ENCODE data around the gene FHIT.

The FHIT gene

DNA sequence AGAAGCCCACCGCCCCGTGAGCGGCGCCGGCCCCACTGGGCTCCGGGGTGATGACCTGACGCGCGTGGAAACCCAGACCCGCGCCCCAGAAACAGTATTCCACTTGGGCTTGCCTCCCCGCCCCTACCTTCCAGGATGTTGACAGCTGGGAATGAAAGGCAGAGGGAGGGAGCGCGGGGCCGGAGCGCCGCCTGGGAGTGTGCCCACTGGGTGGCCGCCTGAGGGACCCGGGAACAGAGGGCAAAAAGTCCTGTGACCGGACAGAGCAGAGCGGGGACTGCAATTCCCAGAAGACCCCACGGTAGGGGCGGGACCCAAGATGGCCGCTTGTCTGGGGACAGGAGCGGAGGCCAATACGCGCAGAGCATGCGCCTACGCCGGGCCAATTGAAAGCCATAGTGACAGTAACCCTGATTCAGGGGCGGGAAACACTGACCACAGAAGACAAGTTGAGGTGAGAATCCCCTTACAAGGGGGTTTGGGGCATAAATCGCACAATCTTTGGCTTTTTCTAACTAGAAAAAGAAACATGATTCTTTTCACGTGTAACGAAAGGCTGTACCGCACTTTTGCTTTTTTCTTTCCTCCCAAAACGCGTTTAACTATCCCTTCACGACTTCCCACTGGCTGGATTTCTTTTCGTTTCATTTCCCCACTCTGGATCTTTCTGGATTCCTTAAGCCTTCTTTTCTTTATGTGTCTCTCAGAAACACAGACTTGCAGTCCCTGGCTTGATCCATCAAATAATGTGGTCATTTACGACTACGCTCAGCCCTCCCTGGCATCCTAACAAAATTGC lies at the start of gene FHIT:
TSS of gene FHIT (minus strand) at position 279 of the 799 bp plus-strand sequence.
- peak; percentile 53 for DNase-seq

DNA sequence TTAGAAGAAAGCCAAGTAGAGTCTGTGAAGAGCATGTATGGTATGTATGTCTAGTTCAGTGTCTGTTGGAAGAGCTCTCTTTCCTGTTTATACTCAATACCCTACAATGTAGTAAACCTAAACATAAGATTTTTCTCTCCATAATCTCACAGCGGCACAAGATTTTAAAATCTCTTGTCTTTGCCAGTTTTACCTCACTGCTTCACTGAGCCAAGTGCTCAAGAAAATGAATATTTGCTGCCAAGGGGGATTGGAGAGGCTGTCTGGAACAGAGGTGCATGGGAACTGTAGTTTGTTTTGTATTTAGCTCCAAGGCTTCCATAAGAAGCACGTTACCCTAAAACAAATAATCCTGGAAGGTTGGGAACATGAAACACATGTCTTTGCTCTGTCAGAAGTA lies 49.5 kb upstream of the FHIT start:
- no peak for DNase-seq

DNA sequence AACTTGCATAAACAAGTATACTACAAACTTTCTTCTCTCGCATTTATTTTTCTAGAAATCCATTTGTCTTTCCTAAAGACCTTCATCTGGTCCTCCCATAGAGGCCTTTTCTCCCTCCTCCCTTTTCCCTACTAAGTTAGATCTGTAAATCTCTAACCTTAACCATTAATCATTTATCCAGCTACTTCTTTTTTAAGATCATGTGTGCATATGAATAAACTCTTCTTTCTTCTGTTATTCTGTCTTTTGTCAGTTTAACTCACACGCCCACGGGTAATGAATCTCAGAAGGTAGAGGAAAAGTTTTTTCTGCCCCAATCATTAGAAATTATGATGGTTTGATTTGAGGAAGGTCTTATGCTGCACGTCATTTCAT lies 48.7 kb upstream of the FHIT start:
- DNase-seq = no peak

DNA sequence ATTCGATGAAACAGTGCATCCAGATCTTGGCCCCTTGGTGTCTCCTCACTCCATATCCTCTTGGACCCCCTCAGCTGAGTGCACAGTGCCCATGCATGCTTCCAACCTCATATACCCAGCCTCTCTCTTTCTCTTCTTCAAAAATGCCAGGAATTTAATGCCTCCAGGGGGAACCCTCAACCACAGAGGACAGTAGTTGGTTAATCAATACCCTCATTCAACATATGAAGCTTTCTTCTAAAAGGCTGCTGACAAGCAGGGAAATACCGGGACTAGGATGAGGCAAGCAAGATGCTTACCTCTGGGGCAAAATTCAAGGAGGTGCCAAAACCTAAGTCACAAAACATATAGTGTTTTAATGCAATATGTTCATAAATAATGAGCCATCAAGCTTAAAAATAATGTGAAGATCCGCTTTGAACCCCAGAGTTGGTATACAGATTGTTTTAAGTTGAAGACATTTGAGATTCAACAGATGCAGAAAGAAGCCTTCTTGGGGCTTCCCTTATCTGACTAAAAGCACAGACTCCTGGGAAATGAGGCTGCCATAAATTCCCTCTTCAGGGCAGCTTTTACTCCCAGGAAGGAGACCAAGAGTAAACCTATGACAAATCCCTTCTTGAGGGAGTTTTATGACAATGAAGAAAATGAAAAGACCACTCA lies 48.2 kb upstream of the FHIT start:
- no peak for DNase-seq

DNA sequence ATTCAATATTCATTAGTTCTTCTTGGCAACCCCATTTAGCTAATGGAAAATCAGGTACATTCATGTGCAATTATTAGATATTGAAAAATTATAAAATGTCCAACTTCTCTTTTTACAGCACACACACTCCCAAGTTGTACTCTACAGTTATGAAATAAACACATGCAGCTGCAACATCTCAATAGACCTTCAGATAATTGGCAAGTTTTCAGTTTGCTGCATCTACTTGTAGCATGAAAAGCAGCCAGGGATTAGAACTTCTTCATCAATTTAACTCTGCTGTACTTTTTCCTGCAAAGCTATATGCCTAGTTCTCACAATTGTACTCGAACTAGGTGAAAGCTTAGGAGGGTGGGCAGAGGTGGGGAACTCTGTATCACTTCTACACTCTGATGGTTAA lies 46.6 kb upstream of the FHIT start:
- no peak for DNase-seq

DNA sequence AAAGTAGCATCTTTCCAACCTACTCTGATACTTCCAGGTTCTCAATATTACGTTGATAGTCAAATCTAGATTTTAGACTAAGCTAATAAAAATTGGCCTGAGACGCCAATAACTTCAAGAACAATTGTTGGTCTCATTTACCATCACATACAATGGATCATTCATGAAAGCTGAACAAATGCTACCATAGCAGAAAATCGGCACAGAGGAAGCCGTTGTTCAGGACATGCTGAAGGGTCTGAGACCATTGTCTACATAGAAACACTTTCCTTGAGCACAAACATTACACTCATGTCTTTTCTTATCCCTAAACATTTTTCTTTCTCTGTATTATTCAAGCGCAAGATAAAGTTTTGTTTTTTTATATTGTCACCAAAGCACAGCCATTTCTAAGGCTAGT lies 37.2 kb upstream of the FHIT start:
- no peak for DNase-seq

DNA sequence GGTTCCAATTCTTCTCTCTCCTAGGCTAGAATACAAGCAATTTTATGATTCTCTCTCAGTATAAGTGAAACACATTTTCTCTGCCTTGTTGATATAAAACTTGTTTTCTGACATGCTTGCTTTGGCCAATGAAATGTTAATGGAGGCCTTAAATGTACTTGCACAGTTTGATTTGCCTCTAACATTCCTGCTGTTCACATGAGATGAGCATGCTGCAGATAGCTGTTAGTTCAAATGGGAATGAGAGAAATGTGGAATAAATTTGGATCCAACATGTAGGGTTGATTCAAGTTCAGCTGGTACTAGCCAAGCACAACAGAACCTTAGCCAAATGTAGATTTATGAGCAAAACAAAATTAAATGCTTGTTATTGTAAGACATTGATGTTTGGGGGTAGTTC lies 32.6 kb upstream of the FHIT start:
- no peak for DNase-seq

DNA sequence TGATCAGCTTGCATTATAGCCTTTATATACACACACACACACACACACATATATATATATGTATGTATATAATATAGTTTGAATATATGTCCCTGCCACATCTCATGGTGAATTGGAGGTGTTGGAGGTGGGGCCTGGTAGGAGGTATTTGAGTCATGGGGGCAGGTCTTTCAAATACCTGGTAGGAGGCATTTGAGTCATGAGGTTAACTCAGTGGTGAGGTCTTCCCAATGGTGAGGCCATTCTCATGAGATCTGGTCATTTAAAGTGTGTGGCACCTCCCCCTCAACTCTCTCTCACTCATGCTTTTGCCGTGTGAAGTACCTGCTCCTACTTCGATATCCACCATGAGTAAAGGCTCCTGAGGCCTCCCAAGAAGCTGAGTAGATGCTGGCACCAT lies 27.5 kb upstream of the FHIT start:
- no peak for DNase-seq

DNA sequence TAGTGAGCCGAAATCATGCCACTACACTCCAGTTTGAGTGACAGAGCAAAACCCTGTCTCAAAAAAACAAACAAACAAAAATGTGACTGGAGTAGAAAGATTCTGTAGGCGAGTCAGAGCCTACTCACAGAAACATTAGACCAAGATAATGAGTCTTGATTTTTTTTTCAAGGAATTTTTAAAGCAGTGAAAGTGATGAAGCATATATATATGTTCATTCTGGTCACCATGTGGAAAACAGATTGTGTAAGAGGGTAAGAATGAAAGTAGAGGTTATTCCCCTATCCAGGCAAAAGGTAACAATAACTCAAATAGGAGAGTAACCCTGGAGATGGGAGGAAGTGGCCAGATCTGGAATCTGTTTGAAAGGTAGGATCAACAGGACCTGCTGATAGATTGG lies 26.2 kb upstream of the FHIT start:
- DNase-seq = no peak

DNA sequence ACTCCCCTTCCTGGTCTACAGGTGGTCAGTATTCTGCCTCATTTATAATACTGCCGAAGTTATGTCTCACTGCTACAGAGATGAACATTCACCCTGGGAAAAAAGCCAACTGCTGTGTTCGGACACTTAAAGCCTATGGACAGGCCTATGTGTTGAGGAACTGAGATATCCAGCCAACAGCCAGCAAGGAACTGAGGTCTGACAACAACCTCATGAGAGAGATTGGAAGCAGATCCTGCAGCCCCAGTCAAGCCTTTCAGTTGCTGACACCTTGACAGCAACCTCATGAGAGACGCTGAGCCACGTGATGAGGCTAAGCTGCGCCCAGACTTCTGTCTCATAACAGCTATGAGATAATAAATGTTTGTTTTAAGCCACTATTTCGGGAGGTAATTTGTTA lies 18.2 kb upstream of the FHIT start:
- DNase-seq = no peak

DNA sequence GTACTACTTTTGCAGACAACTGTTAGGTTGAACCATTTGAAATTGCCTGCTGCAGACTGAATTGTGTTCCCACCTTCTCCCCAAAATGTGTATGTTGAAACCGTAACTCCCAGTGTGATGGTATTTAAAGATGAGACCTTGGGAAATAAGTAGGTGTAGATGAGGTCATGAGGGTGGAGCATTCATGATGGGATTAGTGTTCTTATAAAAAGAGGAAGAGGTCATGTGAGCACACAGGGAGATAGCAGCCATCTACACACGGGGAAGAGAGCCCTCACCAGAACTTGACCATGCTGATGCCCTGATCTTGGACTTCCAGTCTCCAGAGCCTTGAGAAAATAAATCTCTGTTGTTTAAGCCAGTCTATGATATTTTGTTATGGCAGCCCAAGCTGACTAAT lies 17.4 kb upstream of the FHIT start:
- no peak for DNase-seq

DNA sequence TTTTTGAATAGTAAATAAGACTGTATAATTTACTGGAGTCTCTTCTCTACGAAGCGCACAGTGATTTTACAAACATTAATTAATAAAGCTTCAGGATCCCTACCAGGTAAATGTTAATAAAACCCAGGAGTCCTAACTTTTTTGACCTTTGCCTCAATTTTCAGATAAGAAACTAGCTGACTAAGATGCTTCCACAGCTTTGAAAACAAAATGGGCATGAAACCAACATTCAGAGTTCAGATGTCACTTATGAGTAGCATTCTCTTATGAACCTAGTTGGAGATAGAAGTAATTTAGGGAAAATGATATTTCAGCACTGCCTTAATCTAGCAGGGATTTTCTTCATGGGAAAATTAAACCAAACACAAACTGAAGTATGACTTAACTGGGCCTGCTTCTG lies 13.0 kb upstream of the FHIT start:
- no peak for DNase-seq

DNA sequence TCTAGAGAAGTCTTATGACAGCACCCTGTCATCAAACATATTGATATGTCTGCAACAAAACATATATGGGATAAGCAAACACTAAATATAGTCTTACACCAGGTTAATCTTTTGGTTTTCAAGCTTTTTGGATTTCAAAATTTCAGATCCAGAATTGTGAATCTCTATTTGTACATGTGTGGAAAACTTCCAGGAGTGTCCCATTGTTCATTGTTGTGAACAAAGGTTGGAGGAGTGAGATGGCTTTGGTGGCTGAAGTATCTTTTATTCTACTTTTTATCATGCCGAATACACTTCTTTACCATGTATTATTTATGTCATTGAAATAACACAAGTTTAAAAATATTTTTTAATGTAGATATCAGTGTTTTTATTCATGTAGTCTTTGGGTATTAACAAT lies 5.9 kb upstream of the FHIT start:
- no peak for DNase-seq

DNA sequence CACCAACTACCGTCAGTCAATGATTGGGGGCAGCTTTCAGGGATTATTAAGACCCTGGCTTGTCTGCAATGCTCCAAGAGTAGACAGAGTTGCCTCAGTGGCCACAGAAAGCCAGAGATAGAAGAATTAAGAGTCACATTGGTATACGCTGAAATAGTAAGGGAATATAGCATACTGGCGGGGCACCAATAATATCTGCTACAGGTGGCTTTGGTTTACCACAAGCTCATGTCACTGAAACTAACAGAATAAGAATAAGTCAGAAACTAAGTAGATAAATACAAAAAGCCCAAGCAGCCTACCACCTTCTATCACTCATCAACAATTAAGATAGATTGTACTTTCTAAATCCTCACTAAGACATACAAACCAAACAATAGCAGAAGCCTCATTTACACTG lies 2.5 kb upstream of the FHIT start:
- no peak for DNase-seq

DNA sequence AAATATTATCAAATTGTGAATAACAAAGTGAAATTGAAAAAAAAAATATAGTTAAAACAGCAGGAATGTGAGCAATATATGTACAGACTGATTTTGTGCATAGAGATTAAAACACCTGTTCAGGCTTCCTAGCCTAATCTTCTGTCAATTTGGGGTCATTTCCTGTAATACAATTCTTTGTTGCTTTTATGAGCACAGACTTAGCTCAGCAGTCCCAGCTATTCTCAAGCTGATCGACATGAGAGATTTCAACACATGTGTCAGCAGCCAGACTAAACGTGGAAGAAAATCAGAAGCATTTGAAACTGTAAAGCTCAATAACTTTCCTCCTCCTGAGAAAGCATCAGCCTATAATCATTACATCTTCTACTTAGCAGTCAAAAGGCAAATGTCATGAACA lies 1.6 kb upstream of the FHIT start:
- no peak for DNase-seq

DNA sequence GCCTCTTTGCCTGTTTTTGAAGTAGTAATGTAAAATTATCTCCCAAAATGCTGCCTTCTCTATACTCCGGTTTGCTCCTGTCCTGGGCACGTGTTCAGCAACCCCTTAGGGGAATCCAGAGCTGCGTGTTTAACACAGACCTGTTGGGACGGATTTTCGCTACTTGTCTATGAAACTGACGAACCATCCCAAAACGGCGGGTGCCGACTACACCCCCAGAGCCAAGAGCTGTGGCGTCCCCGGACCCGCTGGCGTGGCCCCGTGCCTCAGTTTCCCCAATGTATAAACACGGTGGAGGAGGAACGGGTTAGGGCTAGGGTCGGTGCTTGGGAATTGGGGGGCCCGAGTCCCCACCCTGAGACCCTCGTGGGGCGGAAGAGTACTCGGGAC lies 473 bp downstream of the FHIT start:
- DNase-seq = no peak

DNA sequence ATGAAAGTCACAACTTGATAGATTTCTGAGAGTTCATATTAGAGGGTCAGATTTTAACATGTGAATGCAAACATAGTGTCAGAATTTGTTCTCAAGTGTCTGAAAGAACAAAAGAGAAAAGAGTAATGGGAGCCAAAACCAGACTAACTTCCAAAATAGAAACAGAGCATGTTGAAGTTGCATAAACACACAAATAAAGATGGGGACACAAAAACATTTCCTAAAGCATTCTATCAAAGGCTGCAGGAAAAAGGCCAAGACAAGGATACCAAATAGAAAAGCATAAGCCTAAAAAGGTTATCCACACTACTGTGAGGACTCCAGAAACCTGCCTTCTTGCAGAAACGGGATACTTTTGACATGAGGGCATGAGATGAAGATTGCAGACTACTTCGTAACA lies 2.8 kb downstream of the FHIT start:
- DNase-seq = no peak

DNA sequence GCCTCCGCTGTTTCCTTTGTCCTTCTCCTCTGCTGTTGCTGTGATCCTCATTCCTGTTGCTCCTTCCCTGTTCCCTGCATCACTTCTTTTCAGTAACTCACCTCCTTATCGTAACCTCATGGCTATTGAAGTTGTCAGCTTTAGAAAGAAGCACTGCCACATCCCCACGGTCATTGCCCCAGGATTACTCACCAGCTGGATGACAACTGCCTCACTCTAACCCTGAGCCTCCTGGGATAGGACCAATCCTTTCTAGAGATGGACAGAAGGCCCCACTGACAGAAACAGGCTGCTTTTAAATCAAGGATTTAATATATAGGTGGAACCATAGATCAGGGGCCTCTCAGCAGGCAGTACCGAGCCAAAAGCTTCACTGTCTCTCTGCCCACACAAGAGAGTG lies 4.1 kb downstream of the FHIT start:
- DNase-seq = no peak

DNA sequence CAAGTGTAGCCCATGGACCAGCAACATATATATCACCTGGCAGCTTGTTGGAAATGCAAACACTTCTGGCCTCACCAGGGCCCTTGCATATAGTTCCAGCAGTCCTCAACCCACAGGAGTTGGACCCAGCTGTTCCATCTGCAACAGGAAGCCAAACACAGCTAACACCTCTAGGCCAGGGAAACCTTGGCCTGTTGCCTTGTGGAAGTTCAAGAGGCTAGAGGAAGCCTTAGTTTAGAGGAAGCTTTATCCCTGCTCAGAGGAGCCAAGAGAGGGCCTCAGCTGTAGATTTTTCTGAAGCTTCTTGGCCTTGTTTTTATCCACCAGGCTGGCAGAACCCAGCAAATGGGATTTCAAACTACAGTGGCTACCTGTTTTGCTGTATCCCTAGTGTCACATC lies 11.4 kb downstream of the FHIT start:
- no peak for DNase-seq

DNA sequence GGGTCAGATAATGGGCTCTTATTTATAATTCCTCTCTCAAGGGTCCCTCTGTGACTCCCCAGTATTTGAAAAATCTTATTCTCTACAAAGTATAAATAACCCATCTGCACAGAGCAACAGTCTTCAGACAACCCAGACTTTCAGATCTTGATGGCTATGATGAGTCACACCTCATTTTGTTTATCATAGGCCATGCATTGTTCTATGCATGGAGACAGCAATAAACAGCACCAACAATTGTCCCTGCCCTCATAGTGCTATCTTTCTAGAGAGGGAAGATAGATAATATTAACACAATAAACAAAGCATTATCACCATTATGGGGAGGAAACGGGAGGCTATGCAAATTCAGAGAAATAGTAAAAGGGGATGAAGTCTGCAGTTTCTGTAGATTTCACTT lies 13.4 kb downstream of the FHIT start:
- no peak for DNase-seq

DNA sequence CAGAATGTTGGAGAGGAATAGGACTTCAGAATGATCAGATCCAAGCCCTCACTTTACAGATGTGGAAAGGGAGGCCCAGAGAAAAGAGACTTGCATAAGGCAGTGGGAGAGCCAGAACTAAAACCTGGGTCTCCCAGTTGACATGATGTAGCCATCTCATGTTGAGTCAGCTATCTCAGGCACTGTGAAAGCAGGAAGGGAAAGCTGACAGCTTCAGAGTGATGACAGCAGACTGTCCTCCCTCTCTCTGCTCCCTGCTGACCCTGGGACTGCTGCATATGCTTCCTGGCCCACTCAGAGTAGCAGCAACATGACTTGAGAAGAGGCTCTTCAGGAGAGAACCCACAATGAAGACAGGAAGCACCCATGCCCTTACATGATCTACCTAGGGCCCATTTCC lies 14.7 kb downstream of the FHIT start:
- DNase-seq = no peak

DNA sequence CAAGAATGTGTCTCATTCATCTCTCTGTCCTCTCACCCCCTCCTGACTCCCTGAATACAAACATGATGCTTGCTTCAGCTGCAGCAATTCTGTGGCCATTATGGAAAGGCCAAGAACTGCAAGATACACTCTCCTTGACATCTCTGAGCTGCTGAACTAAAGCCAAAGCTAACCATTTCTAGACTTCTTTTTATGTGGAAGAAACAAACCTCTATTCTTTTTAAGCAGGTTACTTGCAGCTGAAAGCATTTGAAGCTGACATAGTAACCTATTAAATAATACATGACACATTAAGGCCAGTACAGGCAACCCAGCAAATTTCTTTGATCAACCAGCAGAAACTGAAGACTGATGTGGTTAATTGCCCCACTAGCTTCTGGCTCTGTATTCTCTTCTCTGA lies 17.5 kb downstream of the FHIT start:
- no peak for DNase-seq

DNA sequence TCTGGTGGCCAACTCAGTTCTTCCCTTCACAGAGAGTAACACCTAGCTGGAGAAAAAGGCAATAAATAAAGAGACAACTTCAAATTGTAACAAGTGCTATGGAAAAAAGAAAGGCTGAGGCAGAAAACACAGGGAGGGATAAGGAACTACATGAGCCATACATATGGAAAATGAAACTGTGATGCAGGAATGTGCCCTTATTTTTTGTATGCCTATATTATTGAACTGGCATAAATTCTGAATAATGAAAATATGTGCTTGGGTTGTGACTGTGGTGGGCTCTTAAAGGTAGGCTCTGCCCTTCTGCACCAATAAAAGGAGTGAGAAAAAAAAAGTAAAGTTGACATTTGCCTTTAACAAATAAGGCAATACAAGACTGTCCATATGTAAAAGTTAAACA lies 19.6 kb downstream of the FHIT start:
- DNase-seq = no peak

DNA sequence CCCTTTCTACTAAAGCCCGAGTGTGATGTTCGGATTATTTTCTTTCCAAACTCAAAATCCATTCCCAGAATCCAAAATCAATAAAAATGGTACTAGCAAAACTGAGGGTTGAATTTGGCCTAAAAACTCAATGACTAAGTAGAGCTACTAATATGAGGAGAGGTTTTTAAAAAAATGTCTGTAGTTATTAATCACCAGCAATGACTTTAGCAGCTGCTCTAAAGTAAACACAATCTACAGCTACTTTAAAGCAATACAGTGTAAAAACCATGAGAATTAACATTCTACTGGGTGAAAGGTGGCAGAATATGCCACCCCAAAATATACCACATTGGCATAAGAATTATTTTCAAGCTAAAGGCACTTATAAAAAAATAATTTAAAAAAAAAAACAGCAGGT lies 23.5 kb downstream of the FHIT start:
- DNase-seq = no peak

DNA sequence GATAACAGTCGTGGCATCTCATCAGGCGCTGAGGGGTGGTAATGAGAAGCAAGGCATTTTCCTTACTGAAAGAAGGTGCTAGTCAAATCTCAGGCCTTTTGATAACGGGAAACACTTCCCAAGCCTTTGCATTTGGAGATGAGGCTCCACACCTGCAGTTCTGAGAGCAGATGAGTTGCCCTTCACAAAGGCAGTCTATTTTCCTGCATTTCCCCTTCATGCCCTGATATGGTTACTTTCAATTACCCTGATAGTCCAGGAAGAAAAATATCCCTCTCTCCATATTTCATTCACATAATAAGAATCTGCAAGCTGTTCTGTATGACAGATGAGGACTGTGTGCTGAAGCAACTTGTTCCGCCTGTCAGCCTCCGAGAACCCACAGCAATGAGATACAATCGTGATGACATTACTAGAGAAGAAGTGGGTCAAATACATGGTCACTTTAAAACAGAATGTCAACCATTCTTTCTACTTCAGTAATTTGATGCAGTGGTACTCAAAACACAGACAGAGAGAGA lies 25.0 kb downstream of the FHIT start:
- DNase-seq = no peak

Measured in NCI-H187 treated with DMSO at 0.1 percent for 48 hours (cell line).